Natural killer cell (primary cell): ENCODE results near the gene DCX. TPM values are rescaled to one million over a fixed set of nuclear protein-coding genes. Genes with fewer than 3 reads are reported as not detected.

Experiments
- ATAC-seq, 3 donors: fragments of 150-1000 bp in 2 of 3; fragments of 200-7000 bp in 1 of 3; cut with Tn5 transposase; 1 replicate in 1 of 3; 2 replicates in 2 of 3; pipeline ENCODE4 v1.10.0; 2021; ENCODE audit warnings: mild to moderate bottlenecking in 2 of 3, moderate library complexity in 2 of 3
- DNase-seq, 2 donors: peaks; one replicate each; pipeline versions ENCODE4 v3.0.0 to v3.0.0-alpha.2; 2013 to 2021; ENCODE audit warnings: mixed read lengths in 1 of 2
- H3K27ac ChIP-seq: one replicate; pipeline ENCODE4 v1.5.1; 2013; ENCODE audit warnings: mild to moderate bottlenecking, low read length
- H3K27me3 ChIP-seq: one replicate; pipeline ENCODE4 v1.6.1; 2013; ENCODE audit warnings: low read length; ENCODE audit not compliant: control insufficient read depth, insufficient read depth
- H3K36me3 ChIP-seq: one replicate; pipeline ENCODE4 v1.6.1; 2013; ENCODE audit warnings: low read length; ENCODE audit not compliant: control insufficient read depth, insufficient read depth
- H3K4me1 ChIP-seq: one replicate; pipeline ENCODE4 v1.6.1; 2013; ENCODE audit warnings: low read length; ENCODE audit not compliant: control insufficient read depth, insufficient read depth
- H3K4me3 ChIP-seq: one replicate; pipeline ENCODE4 v1.5.1; 2013; ENCODE audit warnings: low read length
- H3K9me3 ChIP-seq: one replicate; pipeline ENCODE4 v1.6.1; 2013; ENCODE audit warnings: low read length; ENCODE audit not compliant: control insufficient read depth, insufficient read depth
- H3K27ac Mint-ChIP-seq, 2 donors: one replicate each; pipeline ENCODE4 v1.8.0; 2022; ENCODE audit warnings: mild to moderate bottlenecking in 2 of 2, mixed read lengths in 2 of 2, moderate library complexity in 1 of 2
- H3K27me3 Mint-ChIP-seq, 2 donors: one replicate each; pipeline ENCODE4 v1.8.0; 2022; ENCODE audit warnings: low read depth in 2 of 2, mixed read lengths in 2 of 2
- H3K36me3 Mint-ChIP-seq: one replicate; pipeline ENCODE4 v1.8.0; 2022; ENCODE audit warnings: mixed read lengths
- H3K4me1 Mint-ChIP-seq, 2 donors: one replicate each; pipeline ENCODE4 v1.8.0; 2022; ENCODE audit warnings: mixed read lengths in 2 of 2
- H3K4me3 Mint-ChIP-seq: one replicate; pipeline ENCODE4 v1.8.0; 2022; ENCODE audit warnings: mild to moderate bottlenecking, moderate library complexity, mixed read lengths
- H3K9me3 Mint-ChIP-seq, 2 donors: one replicate each; pipeline ENCODE4 v1.8.0; 2022; ENCODE audit warnings: mixed read lengths in 2 of 2
- CTCF ChIP-seq: fragments of 200-600 bp; IDR thresholded peaks from one replicate; pipeline ENCODE4 v1.8.0; 2022; ENCODE audit warnings: antibody characterized with exemption
- WGBS: methylation state at CpG from one replicate; pipeline ENCODE4 v1.1.7; 2013; ENCODE audit warnings: missing lambda C conversion rate; ENCODE audit not compliant: insufficient coverage; 5-methylcytosine and 5-hydroxymethylcytosine counted together
- intact Hi-C: fragments of 100-400 bp; cut with micrococcal nuclease; formaldehyde crosslinking; loops from one replicate; pipeline ENCODE4 v1.14.2; 2022
- total RNA-seq, 4 donors: library from RNA; stranded (reverse); fragments of 120-200 nt in 1 of 4; gene quantifications; one replicate each; pipeline versions ENCODE4 v1.2.3 to v1.2.4, GENCODE V29; 2013 to 2022

Gene DCX
- total RNA-seq, 3 donors from 2014 or later (not counting 1 experiment from before 2014, with no cell fraction given), result not detected

DNA sequence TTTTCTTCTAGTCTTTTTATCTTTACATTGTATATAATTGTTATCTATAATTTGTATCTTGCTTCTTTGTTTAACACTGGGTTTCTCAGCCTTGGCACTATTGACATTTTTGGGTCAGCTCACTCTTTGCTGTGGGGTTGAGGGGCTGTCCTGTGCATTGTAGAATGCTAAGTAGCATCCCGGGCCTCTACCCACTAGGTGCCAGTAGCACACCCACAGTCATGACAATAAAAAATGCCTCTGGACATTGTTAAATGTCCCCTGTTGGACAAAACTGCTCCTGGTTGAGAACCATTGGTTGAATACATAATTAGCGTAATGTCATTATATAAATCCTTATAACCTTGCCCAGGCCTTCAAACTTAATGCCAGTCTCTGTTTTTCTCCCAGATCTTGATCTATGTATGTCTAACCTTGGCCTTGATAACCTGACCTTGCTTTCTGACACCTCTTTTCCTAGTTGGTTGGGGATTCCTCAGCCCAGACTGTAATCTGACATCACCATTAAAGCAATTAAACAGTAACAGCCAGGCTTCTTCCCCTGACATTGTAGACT is 46.1 kb downstream of the DCX start:
- Histone ChIP-seq H3K4me3 (no peak overlapping the region), H3K27ac (no peak overlapping the region), H3K4me1 (no peaks in the 10 kb centered on the region), H3K27me3 (no peaks in the 10 kb centered on the region), H3K9me3 (no peaks in the 10 kb centered on the region), H3K36me3 (no peaks in the 10 kb centered on the region)
- Mint-ChIP-seq H3K9me3 (no peaks in the 10 kb centered on the region), H3K4me1 (no peaks in the 10 kb centered on the region), H3K27me3 (no peaks in the 10 kb centered on the region), H3K27ac (no peak overlapping the region), H3K4me3 (no peak overlapping the region), H3K36me3 (no peaks in the 10 kb centered on the region)
- no peak for ATAC-seq
- WGBS, result no CpG with 5 or more reads among the region's 2 CpGs
- no peak for DNase-seq
- intact Hi-C loops, result no loop called here
- no peak for TF ChIP-seq CTCF

- Mint-ChIP-seq H3K27ac (no peak overlapping the region), H3K36me3 (no peaks in the 10 kb centered on the region), H3K4me3 (no peak overlapping the region), H3K9me3 (no peaks in the 10 kb centered on the region), H3K4me1 (no peaks in the 10 kb centered on the region), H3K27me3 (peaks cover 0 to 7% of the 10 kb centered on the region in 2 donors)
- no peaks in the 10 kb centered on the region for H3K9me3 ChIP-seq
- no peaks in the 10 kb centered on the region for H3K4me1 ChIP-seq
- no peaks in the 10 kb centered on the region for H3K36me3 ChIP-seq
- 85% methylated on average over 2 of the region's 3 CpGs for WGBS
- no peak overlapping the region for H3K27ac ChIP-seq
- intact Hi-C loops, result no loop called here
- TF ChIP-seq CTCF, result no peak
- no peak for ATAC-seq
- no peaks in the 10 kb centered on the region for H3K27me3 ChIP-seq
- H3K4me3 ChIP-seq, result no peak overlapping the region
- DNase-seq, result no peak
These were observed 48.3 kb downstream of the DCX start for GRCh38 chrX:111363741-111364140.

- no peaks in the 10 kb centered on the region for H3K36me3 Mint-ChIP-seq
- H3K4me3 Mint-ChIP-seq, result no peak overlapping the region
- no peak overlapping the region for H3K4me3 ChIP-seq
These were observed 50.2 kb downstream of the DCX start for GRCh38 chrX:111361751-111362150.

More at GRCh38 chrX:111361751-111362150, 50.2 kb downstream of the DCX start:
- intact Hi-C loops, result no loop called here
- Histone ChIP-seq H3K27ac (no peak overlapping the region), H3K27me3 (no peaks in the 10 kb centered on the region), H3K36me3 (no peaks in the 10 kb centered on the region), H3K4me1 (no peaks in the 10 kb centered on the region), H3K9me3 (no peaks in the 10 kb centered on the region)
- Mint-ChIP-seq H3K9me3 (no peaks in the 10 kb centered on the region), H3K4me1 (no peaks in the 10 kb centered on the region), H3K27me3 (peaks cover 0 to 14% of the 10 kb centered on the region in 2 donors), H3K27ac (no peak overlapping the region)
- no peak for ATAC-seq
- 79% methylated on average over 1 of the region's 1 CpG for WGBS
- no peak for DNase-seq
- no peak for TF ChIP-seq CTCF
